ENCODE data around the gene CSTPP1.

Gene CSTPP1

GRCh38 chr11:46977038-46977813 lies 40.7 kb downstream of the CSTPP1 start:
- no peak for TF ChIP-seq CTCF (IDR thresholded peaks at IDR 0.05; ENCODE audit: insufficient read depth, low read depth, low read length, missing control alignments)
- DNase-seq (ENCODE audit: low read depth): no peak

GRCh38 chr11:46978005-46978491 lies 41.5 kb downstream of the CSTPP1 start:
- no peak overlapping the region for H3K4me3 ChIP-seq (ENCODE audit: low read length)
- TF ChIP-seq CTCF (IDR thresholded peaks at IDR 0.05; ENCODE audit: insufficient read depth, low read depth, low read length, missing control alignments): no peak
- peak; percentile 30 for DNase-seq (ENCODE audit: low read depth)

More at GRCh38 chr11:46977038-46977813, 40.7 kb downstream of the CSTPP1 start:
- H3K4me3 ChIP-seq (ENCODE audit: low read length): no peak overlapping the region

GRCh38 chr11:46979358-46979757 lies 42.8 kb downstream of the CSTPP1 start:
- TF ChIP-seq CTCF (IDR thresholded peaks at IDR 0.05; ENCODE audit: insufficient read depth, low read depth, low read length, missing control alignments): no peak
- no peak for DNase-seq (ENCODE audit: low read depth)
- H3K4me3 ChIP-seq (ENCODE audit: low read length): no peak overlapping the region

GRCh38 chr11:46981436-46981835 lies 44.9 kb downstream of the CSTPP1 start:
- TF ChIP-seq CTCF (IDR thresholded peaks at IDR 0.05; ENCODE audit: insufficient read depth, low read depth, low read length, missing control alignments): no peak
- DNase-seq (ENCODE audit: low read depth): no peak
- no peak overlapping the region for H3K4me3 ChIP-seq (ENCODE audit: low read length)

- no peak for TF ChIP-seq CTCF (IDR thresholded peaks at IDR 0.05; ENCODE audit: insufficient read depth, low read depth, low read length, missing control alignments)
- H3K4me3 ChIP-seq (ENCODE audit: low read length): no peak overlapping the region
- no peak for DNase-seq (ENCODE audit: low read depth)
These were observed 46.4 kb downstream of the CSTPP1 start for GRCh38 chr11:46982797-46983452.

- no peak overlapping the region for H3K4me3 ChIP-seq (ENCODE audit: low read length)
- no peak for TF ChIP-seq CTCF (IDR thresholded peaks at IDR 0.05; ENCODE audit: insufficient read depth, low read depth, low read length, missing control alignments)
- DNase-seq (ENCODE audit: low read depth): no peak
These were observed 47.0 kb downstream of the CSTPP1 start for GRCh38 chr11:46983598-46983997.

Data from epithelial cell of esophagus (primary cell).